Measurements from ENCODE around the gene FXYD5.
"Not testable (repeated sequence)": the region's sequence is repeated elsewhere in the genome, so short reads cannot be mapped to it uniquely, and the experiment has no call there.

FXYD5 gene

DNA sequence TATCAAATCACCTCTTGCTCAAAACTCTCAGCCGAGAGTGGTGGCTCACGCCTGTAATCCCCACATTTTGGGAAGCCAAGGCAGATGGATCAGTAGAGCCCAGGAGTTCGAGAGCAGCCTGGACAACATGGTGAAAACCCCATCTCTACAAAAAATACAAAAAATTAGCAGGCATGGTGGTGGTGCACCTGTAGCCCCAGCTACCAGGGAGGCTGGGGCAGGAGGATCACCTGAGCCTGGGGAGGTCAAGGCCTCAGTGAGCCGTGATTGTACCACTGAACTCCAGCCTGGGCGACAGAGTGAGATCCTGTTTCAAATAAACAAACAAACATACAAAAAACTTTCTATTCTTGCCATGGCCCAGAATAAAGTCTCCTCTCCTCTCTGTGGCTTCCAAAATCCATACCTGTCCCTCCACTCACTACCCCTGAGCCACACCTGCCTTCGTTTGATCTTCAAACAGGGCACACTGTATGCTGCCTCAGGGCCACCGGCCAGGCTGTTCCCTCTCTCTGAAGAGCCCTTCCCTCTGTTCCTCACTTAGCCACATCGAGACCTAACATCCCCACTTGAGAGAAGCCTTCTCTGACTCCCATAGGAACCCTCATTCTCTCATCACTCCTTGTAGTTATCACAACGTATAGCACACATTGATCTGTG lies 26.0 kb upstream of the FXYD5 start:
- peaks cover 9% of the 10 kb centered on the region for H3K4me1 ChIP-seq (ENCODE audit: control insufficient read depth, insufficient read depth, low read length, unreplicated experiment)
- no peak overlapping the region for H3K27ac ChIP-seq (ENCODE audit: low read depth, low read length)
- no peaks in the 10 kb centered on the region for H3K27me3 ChIP-seq (ENCODE audit: insufficient read depth, low read length)
- no peak overlapping the region for H2AFZ ChIP-seq (ENCODE audit: low read length, unreplicated experiment)
- H3K79me2 ChIP-seq (ENCODE audit: control insufficient read depth, insufficient read depth, low read length, unreplicated experiment), result no peaks in the 10 kb centered on the region
- H3K36me3 ChIP-seq (ENCODE audit: insufficient read depth, low read length), result no peaks in the 10 kb centered on the region
- H3K4me3 ChIP-seq (ENCODE audit: low read depth, low read length), result no peak overlapping the region

DNA sequence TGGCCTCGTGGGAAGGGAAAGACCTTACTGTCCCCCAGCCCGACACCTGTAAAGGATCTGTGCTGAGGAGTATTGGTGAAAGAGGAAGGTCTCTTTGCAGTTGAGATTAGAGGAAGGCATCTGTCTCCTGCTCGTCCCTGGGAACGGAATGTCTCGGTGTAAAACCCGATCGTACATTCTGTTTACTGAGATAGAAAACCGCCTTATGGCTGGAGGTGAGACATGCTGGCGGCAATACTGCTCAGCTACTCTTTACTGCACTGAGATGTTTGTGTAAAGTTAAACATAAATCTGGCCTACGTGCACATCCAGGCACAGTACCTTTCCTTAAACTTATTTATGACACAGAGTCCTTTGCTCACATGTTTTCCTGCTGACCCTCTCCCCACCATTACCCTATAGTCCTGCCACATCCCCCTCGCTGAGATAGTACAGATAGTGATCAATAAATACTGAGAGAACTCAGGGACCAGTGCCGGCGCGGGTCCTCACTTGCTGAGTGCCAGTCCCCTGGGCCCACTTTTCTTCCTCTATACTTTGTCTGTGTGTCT lies 24.7 kb upstream of the FXYD5 start:
- H3K36me3 ChIP-seq (ENCODE audit: insufficient read depth, low read length); H3K27ac ChIP-seq (ENCODE audit: low read depth, low read length): not testable (repeated sequence)

DNA sequence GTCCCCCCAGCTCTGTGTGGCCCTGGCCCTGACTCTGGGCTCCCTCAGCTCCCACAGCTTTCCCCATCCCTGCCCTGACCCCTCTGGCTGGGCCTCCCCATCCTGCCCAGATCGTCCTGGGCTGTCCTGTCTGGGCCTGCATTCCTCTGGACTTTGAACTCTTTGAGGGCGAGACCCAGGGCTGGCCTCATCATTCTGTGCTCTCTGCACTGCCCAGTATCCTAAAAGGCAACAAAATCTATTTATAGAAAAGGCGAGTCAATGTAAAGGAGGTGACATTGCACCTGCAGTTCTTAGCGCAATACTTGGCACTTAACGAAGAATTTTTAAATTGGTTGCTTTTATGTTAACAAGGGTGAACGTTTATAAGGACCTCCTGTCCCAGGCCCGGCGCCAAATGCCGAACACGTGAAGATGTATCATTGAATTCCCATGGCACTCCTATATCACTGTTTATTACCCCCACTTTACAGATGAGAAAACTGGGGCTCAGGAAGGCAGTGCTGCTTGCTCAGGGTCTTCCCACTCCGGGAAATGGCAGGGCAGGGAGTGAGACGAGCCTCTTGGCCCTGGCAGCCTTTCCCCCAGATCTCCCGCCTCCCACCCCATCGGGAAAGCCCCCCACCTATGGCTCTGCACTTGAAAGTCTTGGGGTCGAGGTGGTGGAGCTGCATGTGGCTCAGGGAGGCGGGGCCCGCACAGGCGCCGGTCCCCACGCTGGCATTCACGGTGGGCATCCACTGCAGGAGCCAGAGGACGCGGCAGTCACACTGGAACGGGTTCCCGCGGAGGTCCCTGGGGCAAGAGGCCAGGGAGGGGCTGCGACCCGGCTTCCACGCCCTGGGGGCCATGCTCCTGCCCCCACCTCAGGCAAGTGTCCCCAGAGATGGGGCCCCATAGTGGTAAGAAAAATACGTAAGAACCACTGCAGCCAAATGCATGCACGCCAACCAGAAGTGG lies 23.5 kb upstream of the FXYD5 start:
- Histone ChIP-seq H3K4me1 (ENCODE audit: control insufficient read depth, insufficient read depth, low read length, unreplicated experiment) (no peaks in the 10 kb centered on the region), H3K79me2 (ENCODE audit: control insufficient read depth, insufficient read depth, low read length, unreplicated experiment) (no peaks in the 10 kb centered on the region), H3K27ac (ENCODE audit: low read depth, low read length) (no peak overlapping the region), H3K36me3 (ENCODE audit: insufficient read depth, low read length) (no peaks in the 10 kb centered on the region), H3K4me3 (ENCODE audit: low read depth, low read length) (no peak overlapping the region), H3K27me3 (ENCODE audit: insufficient read depth, low read length) (no peaks in the 10 kb centered on the region), H2AFZ (ENCODE audit: low read length, unreplicated experiment) (no peak overlapping the region)

More for the DNA sequence above, 24.7 kb upstream of the FXYD5 start:
- not testable (repeated sequence) for H2AFZ ChIP-seq (ENCODE audit: low read length, unreplicated experiment); H3K27me3 ChIP-seq (ENCODE audit: insufficient read depth, low read length); H3K4me1 ChIP-seq (ENCODE audit: control insufficient read depth, insufficient read depth, low read length, unreplicated experiment); H3K4me3 ChIP-seq (ENCODE audit: low read depth, low read length); H3K79me2 ChIP-seq (ENCODE audit: control insufficient read depth, insufficient read depth, low read length, unreplicated experiment)

DNA sequence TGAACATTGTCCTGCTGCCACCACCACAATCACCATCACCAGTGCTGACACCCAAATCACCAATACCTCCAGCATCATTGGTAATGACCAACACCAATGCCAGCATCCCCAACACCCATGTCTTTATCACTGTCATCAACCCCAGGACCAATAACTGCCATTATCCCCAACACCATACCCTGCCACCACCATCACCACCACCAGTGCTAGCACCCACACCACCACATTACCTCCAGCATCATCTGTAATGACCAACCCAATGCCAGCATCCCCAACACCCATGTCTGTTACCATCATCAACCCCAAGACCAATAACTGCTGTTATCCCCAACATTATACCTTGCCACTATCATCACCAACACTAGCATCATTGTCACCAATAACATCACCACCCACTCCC lies 22.3 kb upstream of the FXYD5 start:
- H3K4me3 ChIP-seq (ENCODE audit: low read depth, low read length), result no peak overlapping the region
- H3K79me2 ChIP-seq (ENCODE audit: control insufficient read depth, insufficient read depth, low read length, unreplicated experiment), result no peaks in the 10 kb centered on the region
- H3K4me1 ChIP-seq (ENCODE audit: control insufficient read depth, insufficient read depth, low read length, unreplicated experiment), result no peaks in the 10 kb centered on the region
- H3K27ac ChIP-seq (ENCODE audit: low read depth, low read length), result no peak overlapping the region
- no peaks in the 10 kb centered on the region for H3K27me3 ChIP-seq (ENCODE audit: insufficient read depth, low read length)
- H3K36me3 ChIP-seq (ENCODE audit: insufficient read depth, low read length), result no peaks in the 10 kb centered on the region
- H2AFZ ChIP-seq (ENCODE audit: low read length, unreplicated experiment), result no peak overlapping the region

DNA sequence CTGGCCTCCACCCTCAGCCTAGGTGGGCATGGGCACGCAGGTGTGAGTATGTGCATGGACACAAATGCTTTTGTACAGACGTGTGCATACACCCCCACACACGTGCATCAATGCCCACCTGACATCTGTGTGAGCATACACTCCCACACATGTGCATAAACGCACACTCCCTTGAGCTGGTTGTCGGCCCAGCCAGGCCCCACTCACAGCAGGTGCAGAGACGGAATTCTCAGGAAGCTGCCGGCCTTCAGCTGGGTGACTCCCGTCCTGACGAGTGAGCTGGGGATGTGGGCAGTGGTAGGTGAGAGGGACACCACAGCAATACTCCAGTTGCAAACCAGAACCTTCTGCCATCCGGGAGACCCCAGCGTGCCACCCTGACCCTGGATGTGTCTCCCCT lies 20.7 kb upstream of the FXYD5 start:
- Histone ChIP-seq H3K4me1 (ENCODE audit: control insufficient read depth, insufficient read depth, low read length, unreplicated experiment) (no peaks in the 10 kb centered on the region), H3K4me3 (ENCODE audit: low read depth, low read length) (no peak overlapping the region), H2AFZ (ENCODE audit: low read length, unreplicated experiment) (no peak overlapping the region), H3K27me3 (ENCODE audit: insufficient read depth, low read length) (no peaks in the 10 kb centered on the region), H3K79me2 (ENCODE audit: control insufficient read depth, insufficient read depth, low read length, unreplicated experiment) (no peaks in the 10 kb centered on the region), H3K36me3 (ENCODE audit: insufficient read depth, low read length) (no peaks in the 10 kb centered on the region), H3K27ac (ENCODE audit: low read depth, low read length) (no peak overlapping the region)

DNA sequence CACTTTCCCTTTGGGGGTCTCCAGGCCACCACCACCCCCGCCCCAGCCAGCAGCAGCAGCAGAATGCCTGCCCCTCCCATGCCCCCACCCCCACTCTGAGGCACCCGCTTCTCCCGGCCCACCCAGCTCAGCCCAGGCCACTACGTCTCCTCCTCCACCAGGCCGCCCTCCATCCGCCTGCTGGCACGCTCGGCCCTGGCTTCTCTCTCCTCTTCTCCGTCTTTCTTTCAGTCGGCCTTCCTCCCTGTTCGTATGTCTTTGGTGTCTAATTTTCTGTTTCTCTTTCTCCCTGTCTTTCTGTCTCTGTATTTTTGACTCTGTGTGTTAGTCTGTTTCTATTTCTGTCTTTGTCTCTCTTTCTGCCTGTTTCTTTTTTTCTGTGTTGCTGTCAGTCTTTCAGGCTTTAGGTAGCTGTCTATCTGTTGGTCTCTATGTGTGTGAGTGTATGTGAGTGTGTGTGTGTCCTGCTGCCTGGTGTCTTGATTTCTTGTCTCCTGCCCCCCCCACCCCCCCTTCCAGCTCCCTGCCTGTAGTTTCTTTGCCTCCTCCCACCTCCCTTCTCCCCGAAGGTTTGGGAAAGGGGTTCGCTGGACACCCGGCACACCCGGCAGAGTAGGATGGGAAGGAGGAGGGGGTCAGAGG lies 19.8 kb upstream of the FXYD5 start, which contains the start of gene LGI4:
TSS of gene LGI4 (minus strand) at position 459 of the 642 bp plus-strand sequence. CDS start at position 80, 379 bp downstream.
- no peaks in the 10 kb centered on the region for H3K36me3 ChIP-seq (ENCODE audit: insufficient read depth, low read length)
- H3K4me1 ChIP-seq (ENCODE audit: control insufficient read depth, insufficient read depth, low read length, unreplicated experiment), result no peaks in the 10 kb centered on the region
- no peak within 1 kb of the TSS for H2AFZ ChIP-seq (ENCODE audit: low read length, unreplicated experiment)
- no peak within 1 kb of the TSS for H3K4me3 ChIP-seq (ENCODE audit: low read depth, low read length)
- no peak within 1 kb of the TSS for H3K27ac ChIP-seq (ENCODE audit: low read depth, low read length)
- no peaks in the 10 kb centered on the region for H3K79me2 ChIP-seq (ENCODE audit: control insufficient read depth, insufficient read depth, low read length, unreplicated experiment)
- no peaks in the 10 kb centered on the region for H3K27me3 ChIP-seq (ENCODE audit: insufficient read depth, low read length)

DNA sequence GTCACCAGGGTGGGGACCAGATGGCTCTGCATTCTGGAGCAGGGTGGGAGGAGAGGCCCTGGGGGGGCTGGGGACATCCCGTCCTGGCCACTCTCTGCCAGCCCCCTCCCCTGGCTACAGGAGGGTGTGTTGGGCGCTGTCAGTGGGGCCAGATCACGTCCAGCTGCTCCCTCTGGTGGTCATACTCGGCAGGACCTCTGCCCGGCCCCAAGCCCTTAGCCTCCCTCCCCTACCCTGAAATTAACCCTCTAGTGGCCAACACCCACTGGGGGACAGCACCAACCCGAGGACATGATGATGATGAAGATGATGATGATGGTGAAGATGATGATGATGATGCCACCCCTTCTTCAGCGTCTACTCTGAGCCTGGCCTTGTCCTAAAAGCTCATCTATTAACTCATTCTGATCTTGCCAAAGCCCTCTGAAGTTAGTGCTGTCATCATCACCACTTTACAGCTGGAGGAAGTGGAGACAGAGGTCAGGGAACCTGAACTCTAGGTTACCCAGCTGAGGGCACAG lies 19.1 kb upstream of the FXYD5 start:
- no peaks in the 10 kb centered on the region for H3K27me3 ChIP-seq (ENCODE audit: insufficient read depth, low read length)
- H3K36me3 ChIP-seq (ENCODE audit: insufficient read depth, low read length), result no peaks in the 10 kb centered on the region
- no peak overlapping the region for H3K27ac ChIP-seq (ENCODE audit: low read depth, low read length)
- H3K79me2 ChIP-seq (ENCODE audit: control insufficient read depth, insufficient read depth, low read length, unreplicated experiment), result no peaks in the 10 kb centered on the region
- no peak overlapping the region for H3K4me3 ChIP-seq (ENCODE audit: low read depth, low read length)
- H3K4me1 ChIP-seq (ENCODE audit: control insufficient read depth, insufficient read depth, low read length, unreplicated experiment), result no peaks in the 10 kb centered on the region
- H2AFZ ChIP-seq (ENCODE audit: low read length, unreplicated experiment), result no peak overlapping the region

DNA sequence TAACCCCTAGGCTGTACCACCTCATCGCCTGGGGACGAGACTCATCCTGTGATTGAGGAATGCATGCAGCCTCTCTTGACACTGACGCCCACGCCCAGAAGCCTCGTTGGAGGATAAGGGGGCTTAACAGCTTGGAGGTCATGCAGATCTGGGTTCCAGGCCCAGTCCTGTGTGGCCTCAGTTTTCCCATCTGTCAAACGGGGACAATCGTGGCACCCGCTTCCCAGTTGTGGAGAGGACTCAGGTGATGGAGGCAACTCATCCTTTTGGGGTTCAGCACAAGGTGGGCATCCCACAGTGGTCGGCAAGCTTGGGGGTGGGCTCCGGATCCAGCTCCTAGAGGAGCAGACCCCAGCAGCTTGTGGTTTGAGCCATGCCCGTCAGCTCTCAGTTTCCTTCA lies 18.3 kb upstream of the FXYD5 start:
- Histone ChIP-seq H2AFZ (ENCODE audit: low read length, unreplicated experiment) (no peak overlapping the region), H3K4me3 (ENCODE audit: low read depth, low read length) (no peak overlapping the region), H3K27me3 (ENCODE audit: insufficient read depth, low read length) (no peaks in the 10 kb centered on the region), H3K79me2 (ENCODE audit: control insufficient read depth, insufficient read depth, low read length, unreplicated experiment) (no peaks in the 10 kb centered on the region), H3K36me3 (ENCODE audit: insufficient read depth, low read length) (no peaks in the 10 kb centered on the region), H3K4me1 (ENCODE audit: control insufficient read depth, insufficient read depth, low read length, unreplicated experiment) (no peaks in the 10 kb centered on the region), H3K27ac (ENCODE audit: low read depth, low read length) (no peak overlapping the region)

DNA sequence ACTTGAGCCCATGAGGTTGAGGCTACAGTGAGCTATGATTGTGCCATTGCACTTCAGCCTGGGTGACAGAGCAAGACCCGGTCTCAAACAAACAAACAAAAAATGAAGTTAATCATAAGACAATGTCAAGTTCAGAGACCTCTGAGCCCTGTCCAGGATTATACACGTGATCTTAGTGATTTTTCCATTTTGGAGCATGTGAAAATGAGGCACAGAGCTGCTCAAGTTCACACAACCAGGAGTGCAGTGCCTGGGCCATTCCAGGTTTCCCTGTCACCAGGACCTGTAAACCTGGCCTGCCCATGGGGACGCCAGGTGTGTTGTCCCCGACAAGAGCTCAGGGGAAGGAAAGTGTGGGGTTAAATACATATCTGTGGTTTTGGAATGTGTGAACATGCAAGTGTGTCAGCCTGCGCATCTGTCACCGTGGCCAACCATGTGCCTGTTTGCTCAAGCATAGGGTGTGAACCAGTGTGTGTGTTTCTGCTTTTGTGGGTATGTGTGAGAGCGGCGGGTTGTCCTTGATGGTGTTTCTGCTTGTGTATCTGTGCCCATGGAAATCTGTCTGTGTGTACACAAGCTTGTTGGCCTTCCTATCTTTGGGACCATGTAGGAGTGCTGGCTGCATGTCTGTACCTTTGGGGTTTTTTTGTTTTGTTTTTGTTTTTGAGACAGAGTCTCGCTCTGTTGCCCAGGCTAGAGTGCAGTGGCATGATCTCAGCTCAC lies 17.4 kb upstream of the FXYD5 start:
- no peaks in the 10 kb centered on the region for H3K79me2 ChIP-seq (ENCODE audit: control insufficient read depth, insufficient read depth, low read length, unreplicated experiment)
- no peaks in the 10 kb centered on the region for H3K36me3 ChIP-seq (ENCODE audit: insufficient read depth, low read length)
- H3K27me3 ChIP-seq (ENCODE audit: insufficient read depth, low read length), result no peaks in the 10 kb centered on the region
- no peak overlapping the region for H3K4me3 ChIP-seq (ENCODE audit: low read depth, low read length)
- no peak overlapping the region for H3K27ac ChIP-seq (ENCODE audit: low read depth, low read length)
- H2AFZ ChIP-seq (ENCODE audit: low read length, unreplicated experiment), result no peak overlapping the region
- peaks cover 3% of the 10 kb centered on the region for H3K4me1 ChIP-seq (ENCODE audit: control insufficient read depth, insufficient read depth, low read length, unreplicated experiment)

Data from ACC112 (cell line).